Neural cell (in vitro differentiated cells): ENCODE results near the gene SMIM1. TPM values are rescaled to one million over a fixed set of nuclear protein-coding genes. Genes with fewer than 3 reads are reported as not detected.

Source experiments
- H2AFZ ChIP-seq: fragments of 200-600, 300-800 bp; sonication (generic), shearing (Covaris generic); 2 replicates; pipeline ENCODE4 v1.6.0; 2014; ENCODE audit warnings: low read depth, mild to moderate bottlenecking, antibody characterized with exemption, low read length, moderate library complexity
- H3F3A ChIP-seq: fragments of 200-600 bp; shearing (Covaris generic); 2 replicates; pipeline ENCODE4 v1.6.1; 2016; ENCODE audit warnings: mild to moderate bottlenecking, moderate library complexity, mixed read lengths, antibody characterized with exemption, low read length; ENCODE audit not compliant: insufficient read depth, poor library complexity, severe bottlenecking
- H3K27ac ChIP-seq: fragments of 200-600, 300-800 bp; sonication (generic), shearing (Covaris generic); 2 replicates; pipeline ENCODE4 v1.5.1; 2014; ENCODE audit warnings: mild to moderate bottlenecking, low read length, moderate library complexity
- H3K27me3 ChIP-seq: fragments of 300-800, 200-600 bp; sonication (generic), shearing (Covaris generic); 2 replicates; pipeline ENCODE4 v1.6.0; 2014; ENCODE audit warnings: mild to moderate bottlenecking, low read depth, low read length, moderate library complexity; ENCODE audit not compliant: insufficient read depth
- H3K36me3 ChIP-seq: fragments of 300-800, 200-600 bp; sonication (generic), shearing (Covaris generic); 2 replicates; pipeline ENCODE4 v1.5.1; 2014; ENCODE audit warnings: mild to moderate bottlenecking, antibody characterized with exemption, low read length, moderate library complexity; ENCODE audit not compliant: insufficient read depth
- H3K4me2 ChIP-seq: fragments of 300-800, 200-600 bp; sonication (generic), shearing (Covaris generic); 2 replicates; pipeline ENCODE4 v1.6.0; 2014; ENCODE audit warnings: mild to moderate bottlenecking, low read length
- H3K4me3 ChIP-seq: fragments of 300-800, 200-600 bp; sonication (generic), shearing (Covaris generic); 2 replicates; pipeline ENCODE4 v1.5.1; 2014; ENCODE audit warnings: mild to moderate bottlenecking, low read length, moderate library complexity
- H3K79me2 ChIP-seq: fragments of 200-600 bp; shearing (Covaris generic); replicated peaks from 2 replicates; pipeline ENCODE4 v1.6.0; 2014; ENCODE audit warnings: mild to moderate bottlenecking, low read length, moderate library complexity; ENCODE audit not compliant: insufficient read depth
- H3K9ac ChIP-seq: fragments of 300-800, 200-600 bp; sonication (generic), shearing (Covaris generic); 2 replicates; pipeline ENCODE4 v1.6.1; 2016; ENCODE audit warnings: mild to moderate bottlenecking, low read length, mixed read lengths
- H3K9me2 ChIP-seq: fragments of 200-600 bp; shearing (Covaris generic); 2 replicates; pipeline ENCODE4 v1.6.1; 2016; ENCODE audit warnings: mild to moderate bottlenecking, low read length, mixed read lengths; ENCODE audit not compliant: insufficient read depth
- H3K9me3 ChIP-seq: fragments of 200-600, 300-800 bp; sonication (generic), shearing (Covaris generic); 2 replicates; pipeline ENCODE4 v1.6.1; 2016; ENCODE audit warnings: mild to moderate bottlenecking, mixed run types, low read length, moderate library complexity, mixed read lengths
- H4K20me1 ChIP-seq: fragments of 200-600 bp; shearing (Covaris generic); 2 replicates; pipeline ENCODE4 v1.6.1; 2016; ENCODE audit warnings: mild to moderate bottlenecking, mixed run types; ENCODE audit not compliant: insufficient read depth
- CTCF ChIP-seq: fragments of 450-650 bp; IDR thresholded peaks from 2 replicates; pipeline ENCODE4 v1.5.1; 2014; ENCODE audit warnings: antibody characterized with exemption, mild to moderate bottlenecking, moderate library complexity; ENCODE audit not compliant: poor library complexity, severe bottlenecking
- EP300 ChIP-seq: fragments of 450-650 bp; conservative IDR thresholded peaks from 2 replicates; pipeline ENCODE4 v1.6.1; 2014; ENCODE audit warnings: antibody characterized with exemption, mild to moderate bottlenecking, moderate library complexity; ENCODE audit not compliant: poor library complexity, severe bottlenecking
- EZH2 ChIP-seq: fragments of 200-600, 300-800 bp; shearing (Covaris generic), sonication (generic); IDR thresholded peaks from 2 replicates; pipeline ENCODE4 v1.6.1; 2014; ENCODE audit warnings: antibody characterized with exemption, low read length, borderline replicate concordance, mild to moderate bottlenecking; ENCODE audit not compliant: insufficient read depth, poor library complexity, severe bottlenecking
- MXI1 ChIP-seq: fragments of 450-650 bp; conservative IDR thresholded peaks from 2 replicates; pipeline ENCODE4 v1.6.1; 2014; ENCODE audit warnings: antibody characterized with exemption, mild to moderate bottlenecking; ENCODE audit not compliant: poor library complexity, severe bottlenecking
- POLR2AphosphoS5 ChIP-seq: IDR thresholded peaks from 2 replicates; pipeline ENCODE4 v1.6.1; 2012
- RAD21 ChIP-seq: fragments of 450-650 bp; conservative IDR thresholded peaks from 2 replicates; pipeline ENCODE4 v1.6.1; 2014; ENCODE audit warnings: antibody characterized with exemption, mild to moderate bottlenecking, moderate library complexity
- REST ChIP-seq: IDR thresholded peaks from 2 replicates; pipeline ENCODE4 v1.6.1; 2012; ENCODE audit warnings: borderline replicate concordance
- SMC3 ChIP-seq: fragments of 450-650 bp; conservative IDR thresholded peaks from 2 replicates; pipeline ENCODE4 v1.6.1; 2014; ENCODE audit warnings: antibody characterized with exemption, mild to moderate bottlenecking, moderate library complexity; ENCODE audit not compliant: poor library complexity
- TAF1 ChIP-seq: IDR thresholded peaks from 2 replicates; pipeline ENCODE4 v1.6.1; 2012; ENCODE audit warnings: low read depth
- polyA plus RNA-seq: library from polyadenylated mRNA; depleted of rRNA; stranded (reverse); fragments of >200 nt; gene quantifications from 2 replicates; pipeline ENCODE4 v1.2.3, GENCODE V29; 2014

The SMIM1 gene
- polyA plus RNA-seq, 1 donor from 2014 or later = not detected

GRCh38 chr1:3779265-3779911, 6.8 kb downstream of the SMIM1 start:
- no peak for TF ChIP-seq TAF1
- TF ChIP-seq CTCF = no peak
- TF ChIP-seq POLR2AphosphoS5 = no peak
- no peak for TF ChIP-seq RAD21
- TF ChIP-seq EP300 = no peak
- TF ChIP-seq REST = no peak
- TF ChIP-seq SMC3 = no peak
- no peak for TF ChIP-seq MXI1
- no peak for TF ChIP-seq EZH2
- H4K20me1 ChIP-seq = no peaks in the 10 kb centered on the region
- no peaks in the 10 kb centered on the region for H3K36me3 ChIP-seq

GRCh38 chr1:3779912-3780416, 7.4 kb downstream of the SMIM1 start:
- H3K27me3 ChIP-seq = no peaks in the 10 kb centered on the region
- no peaks in the 10 kb centered on the region for H3K9me3 ChIP-seq
- H2AFZ ChIP-seq = no peak overlapping the region
- no peaks in the 10 kb centered on the region for H4K20me1 ChIP-seq
- no peak overlapping the region for H3K4me3 ChIP-seq
- H3K9me2 ChIP-seq = no peaks in the 10 kb centered on the region
- TF ChIP-seq RAD21 = no peak
- no peak for TF ChIP-seq EZH2
- TF ChIP-seq REST = no peak
- TF ChIP-seq CTCF = no peak
- TF ChIP-seq EP300 = no peak
- no peak for TF ChIP-seq POLR2AphosphoS5
- no peak for TF ChIP-seq MXI1
- no peaks in the 10 kb centered on the region for H3K36me3 ChIP-seq
- H3K27ac ChIP-seq = no peak overlapping the region
- H3K4me2 ChIP-seq = no peak overlapping the region
- H3F3A ChIP-seq = no peaks in the 10 kb centered on the region
- no peak overlapping the region for H3K9ac ChIP-seq
- no peaks in the 10 kb centered on the region for H3K79me2 ChIP-seq

More at GRCh38 chr1:3779265-3779911, 6.8 kb downstream of the SMIM1 start:
- Histone ChIP-seq H3K9me2 (no peaks in the 10 kb centered on the region), H3K79me2 (no peaks in the 10 kb centered on the region), H3K27me3 (no peaks in the 10 kb centered on the region), H3K9ac (no peak overlapping the region), H3F3A (no peaks in the 10 kb centered on the region), H3K9me3 (no peaks in the 10 kb centered on the region), H3K4me3 (no peak overlapping the region), H3K4me2 (no peak overlapping the region), H3K27ac (no peak overlapping the region), H2AFZ (no peak overlapping the region)
